Fibroblast of lung (primary cell): ENCODE data around the gene TSPAN31.

Experiments
- EZH2 ChIP-seq: IDR thresholded peaks from 2 replicates; pipeline ENCODE4 v1.5.1; 2012; ENCODE audit warnings: low read length, control low read depth, mild to moderate bottlenecking; ENCODE audit errors: missing control alignments
- TF ChIP-seq, protein P1 (sequence below), 2 donors: IDR thresholded peaks in 1 of 2; conservative IDR thresholded peaks in 1 of 2; 1 replicate in 1 of 2; 2 replicates in 1 of 2; pipeline ENCODE4 v1.5.1; 2011 to 2012; ENCODE audit warnings: low read length in 2 of 2, control low read depth in 1 of 2, inconsistent platforms in 1 of 2, low read depth in 1 of 2, mild to moderate bottlenecking in 1 of 2

DNA sequence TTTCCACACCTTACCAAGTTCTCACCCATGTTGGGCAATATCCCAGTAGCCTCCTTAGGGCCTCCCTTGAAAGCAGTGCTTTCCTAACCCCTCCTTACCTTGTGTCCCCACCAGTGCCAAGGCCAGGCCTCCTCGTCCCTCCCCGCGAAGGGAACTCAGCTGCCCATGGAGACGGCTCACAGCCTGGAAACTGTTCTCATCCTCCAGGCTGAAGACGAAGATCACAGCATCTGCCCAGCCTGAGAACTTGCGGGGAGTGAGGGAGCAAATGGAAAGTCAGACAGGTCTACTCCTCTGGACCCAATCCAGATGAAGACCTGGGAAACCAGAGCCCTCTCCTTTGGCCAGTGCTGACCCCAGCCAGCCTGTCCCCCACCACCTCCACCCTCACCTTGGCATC lies 10.9 kb upstream of the TSPAN31 start:
- TF ChIP-seq, protein P1, sequence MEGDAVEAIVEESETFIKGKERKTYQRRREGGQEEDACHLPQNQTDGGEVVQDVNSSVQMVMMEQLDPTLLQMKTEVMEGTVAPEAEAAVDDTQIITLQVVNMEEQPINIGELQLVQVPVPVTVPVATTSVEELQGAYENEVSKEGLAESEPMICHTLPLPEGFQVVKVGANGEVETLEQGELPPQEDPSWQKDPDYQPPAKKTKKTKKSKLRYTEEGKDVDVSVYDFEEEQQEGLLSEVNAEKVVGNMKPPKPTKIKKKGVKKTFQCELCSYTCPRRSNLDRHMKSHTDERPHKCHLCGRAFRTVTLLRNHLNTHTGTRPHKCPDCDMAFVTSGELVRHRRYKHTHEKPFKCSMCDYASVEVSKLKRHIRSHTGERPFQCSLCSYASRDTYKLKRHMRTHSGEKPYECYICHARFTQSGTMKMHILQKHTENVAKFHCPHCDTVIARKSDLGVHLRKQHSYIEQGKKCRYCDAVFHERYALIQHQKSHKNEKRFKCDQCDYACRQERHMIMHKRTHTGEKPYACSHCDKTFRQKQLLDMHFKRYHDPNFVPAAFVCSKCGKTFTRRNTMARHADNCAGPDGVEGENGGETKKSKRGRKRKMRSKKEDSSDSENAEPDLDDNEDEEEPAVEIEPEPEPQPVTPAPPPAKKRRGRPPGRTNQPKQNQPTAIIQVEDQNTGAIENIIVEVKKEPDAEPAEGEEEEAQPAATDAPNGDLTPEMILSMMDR (conservative IDR thresholded peaks at IDR 0.05 in 1 of 2, IDR thresholded peaks at IDR 0.05 in 1 of 2; ENCODE audit: low read depth in 1 of 2, low read length in 2 of 2) = no peak
- no peak for TF ChIP-seq EZH2
